Progenitor cell of endocrine pancreas (in vitro differentiated cells): ENCODE results near the gene CHRM2. TPM values are rescaled to one million over a fixed set of nuclear protein-coding genes. Genes with fewer than 3 reads are reported as not detected.

Source experiments
- DNase-seq: peaks from one replicate; pipeline ENCODE4 v3.0.0; 2021; ENCODE audit warnings: low spot score; ENCODE audit not compliant: unreplicated experiment
- H3K27ac Mint-ChIP-seq: 2 replicates; pipeline ENCODE4 v1.8.0; 2021; ENCODE audit warnings: mild to moderate bottlenecking, moderate library complexity, mixed read lengths
- H3K27me3 Mint-ChIP-seq: 2 replicates; pipeline ENCODE4 v1.8.0; 2021; ENCODE audit warnings: mixed read lengths
- H3K36me3 Mint-ChIP-seq: 2 replicates; pipeline ENCODE4 v1.8.0; 2022; ENCODE audit warnings: mixed read lengths; ENCODE audit not compliant: insufficient read depth
- H3K4me1 Mint-ChIP-seq: 2 replicates; pipeline ENCODE4 v1.8.0; 2021; ENCODE audit warnings: low read depth, mixed read lengths
- H3K4me3 Mint-ChIP-seq: 2 replicates; pipeline ENCODE4 v1.8.0; 2021; ENCODE audit warnings: low read depth, mild to moderate bottlenecking, moderate library complexity, mixed read lengths
- H3K9me3 Mint-ChIP-seq: 2 replicates; pipeline ENCODE4 v1.8.0; 2021; ENCODE audit warnings: low read depth, mixed read lengths
- CTCF ChIP-seq: fragments of 200-600 bp; sonication (generic); IDR thresholded peaks from one replicate; pipeline ENCODE4 v1.5.0; 2021; ENCODE audit warnings: antibody characterized with exemption, mild to moderate bottlenecking; ENCODE audit not compliant: unreplicated experiment
- microRNA-seq: library from miRNA; unstranded; fragments of <30 nt; microRNA quantifications from one replicate; pipeline ENCODE4 v1.1.0, GENCODE V29; 2020; ENCODE audit warnings: borderline number of aligned reads; ENCODE audit not compliant: unreplicated experiment
- total RNA-seq: library from RNA; stranded (reverse); gene quantifications from 2 replicates; pipeline ENCODE4 v1.2.1, GENCODE V29; 2021

The CHRM2 gene
- total RNA-seq, 1 donor from 2014 or later = not detected

GRCh38 chr7:137038706-137039105 lies 170.3 kb downstream of the CHRM2 start:
- TF ChIP-seq CTCF = no peak
- Mint-ChIP-seq H3K9me3 (no peaks in the 10 kb centered on the region), H3K27ac (no peak overlapping the region), H3K27me3 (no peaks in the 10 kb centered on the region), H3K36me3 (no peaks in the 10 kb centered on the region), H3K4me3 (no peak overlapping the region), H3K4me1 (no peaks in the 10 kb centered on the region)
- DNase-seq = no peak

GRCh38 chr7:137040745-137041144 lies 172.3 kb downstream of the CHRM2 start:
- Mint-ChIP-seq H3K27ac (no peak overlapping the region), H3K36me3 (no peaks in the 10 kb centered on the region), H3K4me3 (no peak overlapping the region), H3K4me1 (no peaks in the 10 kb centered on the region), H3K9me3 (no peaks in the 10 kb centered on the region), H3K27me3 (no peaks in the 10 kb centered on the region)
- no peak for DNase-seq
- TF ChIP-seq CTCF = no peak

GRCh38 chr7:137045573-137045972 lies 177.1 kb downstream of the CHRM2 start:
- H3K4me3 Mint-ChIP-seq = no peak overlapping the region
- no peak for DNase-seq
- H3K27me3 Mint-ChIP-seq = no peaks in the 10 kb centered on the region
- TF ChIP-seq CTCF = no peak
- no peaks in the 10 kb centered on the region for H3K36me3 Mint-ChIP-seq
- no peaks in the 10 kb centered on the region for H3K9me3 Mint-ChIP-seq
- H3K4me1 Mint-ChIP-seq = no peaks in the 10 kb centered on the region
- no peak overlapping the region for H3K27ac Mint-ChIP-seq

- Mint-ChIP-seq H3K27ac (no peak overlapping the region), H3K4me1 (no peaks in the 10 kb centered on the region), H3K9me3 (peaks cover 3% of the 10 kb centered on the region), H3K27me3 (no peaks in the 10 kb centered on the region), H3K4me3 (no peak overlapping the region), H3K36me3 (no peaks in the 10 kb centered on the region)
- TF ChIP-seq CTCF = no peak
- no peak for DNase-seq
Measured at GRCh38 chr7:137069249-137069963, 201.0 kb downstream of the CHRM2 start.

Small RNA genes lying within 50 kb of the gene (microRNA-seq; reads per million reads assigned to microRNA genes)
- not detected for gene MIR490
